Cortex of kidney (tissue), 1 donor: Measurements from ENCODE around the gene PLXNB3.

Experiments used
- DNase-seq: peaks from one replicate; lab custom pipeline; 2025; lab: John Stamatoyannopoulos, UW

The PLXNB3 gene

DNA sequence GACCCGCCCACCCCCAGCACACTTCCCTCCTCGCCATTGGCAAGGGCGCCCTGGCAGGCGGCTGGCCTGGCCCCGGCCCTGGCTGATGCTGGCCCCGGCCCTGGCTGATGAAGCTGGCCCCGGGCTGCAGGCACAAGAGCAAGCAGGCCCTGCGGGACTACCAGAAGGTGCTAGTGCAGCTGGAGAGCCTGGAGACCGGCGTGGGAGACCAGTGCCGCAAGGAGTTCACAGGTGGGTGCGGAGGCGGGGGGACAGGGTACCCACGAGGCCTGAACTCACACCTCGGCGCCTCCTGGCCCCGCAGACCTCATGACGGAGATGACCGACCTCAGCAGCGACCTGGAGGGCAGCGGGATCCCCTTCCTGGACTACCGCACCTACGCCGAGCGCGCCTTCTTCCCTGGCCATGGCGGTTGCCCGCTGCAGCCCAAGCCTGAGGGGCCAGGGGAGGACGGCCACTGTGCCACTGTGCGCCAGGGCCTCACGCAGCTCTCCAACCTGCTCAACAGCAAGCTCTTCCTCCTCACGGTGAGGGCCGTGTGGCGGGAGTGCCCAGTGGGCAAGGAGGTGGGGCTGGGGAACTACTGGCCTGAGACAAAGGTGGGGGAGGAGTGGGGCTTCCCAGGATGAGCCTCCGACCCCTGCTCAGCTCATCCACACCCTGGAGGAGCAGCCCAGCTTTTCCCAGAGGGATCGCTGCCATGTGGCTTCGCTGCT is 10.7 kb downstream of the PLXNB3 start:
- DNase-seq: no peak

DNA sequence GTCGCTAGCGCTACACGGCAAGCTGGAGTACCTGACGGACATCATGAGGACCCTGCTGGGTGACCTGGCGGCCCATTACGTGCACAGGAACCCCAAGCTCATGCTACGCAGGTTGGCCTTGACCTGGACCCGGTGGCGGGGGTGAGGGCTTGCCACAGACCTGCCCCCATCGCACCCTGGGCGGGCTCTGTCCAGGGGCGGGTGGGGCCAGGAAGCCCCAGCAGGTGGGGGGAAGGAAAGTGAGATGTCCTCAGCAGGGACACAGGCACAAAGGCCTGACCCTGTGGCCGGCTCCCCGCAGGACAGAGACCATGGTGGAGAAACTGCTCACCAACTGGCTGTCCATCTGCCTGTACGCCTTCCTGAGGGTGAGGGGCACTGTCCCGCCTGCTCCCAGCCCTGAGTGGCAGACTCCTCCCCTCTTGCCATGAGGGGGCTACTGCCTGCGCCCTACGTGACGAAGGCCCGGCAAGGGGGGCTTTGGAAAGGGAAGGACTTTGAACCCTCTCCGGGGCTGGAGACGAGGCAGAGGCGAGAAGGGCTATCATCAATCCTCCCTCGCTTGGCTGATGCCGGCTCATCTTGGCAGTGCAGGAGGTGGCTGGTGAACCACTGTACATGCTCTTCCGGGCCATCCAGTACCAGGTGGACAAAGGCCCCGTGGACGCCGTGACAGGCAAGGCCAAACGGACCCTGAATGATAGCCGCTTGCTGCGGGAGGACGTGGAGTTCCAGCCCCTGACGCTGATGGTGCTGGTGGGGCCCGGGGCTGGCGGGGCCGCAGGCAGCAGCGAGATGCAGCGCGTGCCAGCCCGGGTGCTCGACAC is 11.5 kb downstream of the PLXNB3 start:
- DNase-seq: no peak

DNA sequence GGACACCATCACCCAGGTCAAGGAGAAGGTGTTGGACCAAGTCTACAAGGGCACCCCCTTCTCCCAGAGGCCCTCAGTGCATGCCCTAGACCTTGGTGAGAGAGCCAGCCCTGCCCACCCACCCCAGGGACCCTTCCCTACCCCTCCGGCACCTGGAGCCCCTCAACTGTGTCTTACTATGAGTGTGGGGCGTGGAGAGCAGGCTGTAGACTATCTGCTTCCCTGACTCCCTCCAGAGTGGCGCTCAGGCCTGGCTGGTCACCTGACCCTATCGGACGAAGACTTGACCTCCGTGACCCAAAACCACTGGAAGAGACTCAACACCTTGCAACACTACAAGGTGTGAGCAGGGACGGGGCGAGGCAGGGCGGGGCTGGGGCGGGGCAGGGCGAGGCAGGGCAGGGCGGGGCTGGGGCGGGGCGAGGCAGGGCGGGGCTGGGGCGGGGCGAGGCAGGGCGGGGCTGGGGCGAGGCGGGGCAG is 12.1 kb downstream of the PLXNB3 start:
- no peak for DNase-seq

DNA sequence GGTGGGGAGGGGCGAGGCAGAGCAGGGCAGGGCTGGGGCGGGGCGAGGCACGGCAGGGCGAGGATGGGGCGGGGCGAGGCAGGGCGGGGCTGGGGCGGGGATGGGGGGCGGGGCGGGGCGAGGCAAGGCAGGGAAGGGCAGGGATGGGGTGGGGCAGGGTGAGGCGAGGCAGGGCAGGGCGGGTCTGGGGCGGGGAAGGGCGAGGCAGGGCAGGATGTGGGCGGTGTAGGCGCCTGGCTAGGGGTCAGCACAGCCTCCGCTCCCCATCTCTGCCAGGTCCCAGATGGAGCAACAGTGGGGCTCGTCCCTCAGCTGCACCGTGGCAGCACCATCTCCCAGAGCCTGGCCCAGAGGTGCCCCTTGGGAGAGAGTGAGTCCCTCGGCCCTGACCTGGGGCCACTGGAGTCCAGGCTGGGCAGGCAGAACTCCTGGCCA is 12.6 kb downstream of the PLXNB3 start:
- DNase-seq: no peak

DNA sequence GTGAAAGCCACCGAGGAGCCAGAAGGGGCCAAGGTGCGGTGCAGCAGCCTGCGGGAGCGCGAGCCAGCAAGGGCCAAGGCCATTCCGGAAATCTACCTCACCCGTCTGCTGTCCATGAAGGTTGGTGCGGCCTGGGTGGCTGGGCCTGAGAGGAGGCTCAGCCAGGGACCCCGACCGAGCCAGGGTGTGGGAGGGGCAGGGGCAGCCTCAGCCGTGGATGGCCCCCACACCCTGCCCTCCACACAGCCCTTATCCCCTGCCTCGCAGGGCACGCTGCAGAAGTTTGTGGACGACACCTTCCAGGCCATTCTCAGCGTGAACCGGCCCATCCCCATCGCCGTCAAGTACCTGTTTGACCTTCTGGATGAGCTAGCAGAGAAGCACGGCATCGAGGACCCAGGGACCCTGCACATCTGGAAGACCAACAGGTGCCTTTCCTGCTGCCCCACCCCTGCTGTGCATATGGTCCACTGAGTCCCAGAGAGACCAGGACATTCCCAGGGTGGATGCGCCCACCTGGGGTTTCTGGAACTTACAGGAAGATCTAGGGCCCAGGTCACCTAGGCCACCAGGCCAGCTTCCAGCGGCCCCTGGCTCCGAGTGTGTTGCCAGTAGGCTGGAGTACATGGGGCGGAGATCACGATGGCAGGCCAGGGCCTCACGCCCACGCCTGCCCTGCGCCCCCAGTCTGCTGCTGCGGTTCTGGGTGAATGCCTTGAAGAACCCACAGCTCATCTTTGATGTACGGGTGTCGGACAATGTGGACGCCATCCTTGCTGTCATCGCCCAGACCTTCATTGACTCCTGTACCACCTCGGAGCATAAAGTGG is 13.4 kb downstream of the PLXNB3 start:
- no peak for DNase-seq

DNA sequence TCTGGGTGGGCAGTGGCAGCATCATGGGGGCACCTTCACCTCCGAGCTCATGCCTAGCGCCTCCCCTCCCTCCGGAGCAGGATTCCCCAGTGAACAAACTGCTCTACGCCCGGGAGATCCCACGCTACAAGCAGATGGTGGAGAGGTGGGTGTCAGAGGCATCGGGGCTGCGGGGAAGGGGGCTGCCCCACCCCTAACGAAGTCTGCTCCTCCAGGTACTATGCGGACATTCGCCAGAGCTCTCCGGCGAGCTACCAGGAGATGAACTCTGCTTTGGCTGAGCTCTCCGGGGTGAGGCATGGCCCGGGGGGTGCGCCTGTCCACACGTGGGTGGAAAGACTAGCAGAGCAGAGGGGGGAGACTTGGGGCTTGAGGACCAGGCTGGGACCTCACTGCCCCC is 14.1 kb downstream of the PLXNB3 start:
- DNase-seq: no peak

DNA sequence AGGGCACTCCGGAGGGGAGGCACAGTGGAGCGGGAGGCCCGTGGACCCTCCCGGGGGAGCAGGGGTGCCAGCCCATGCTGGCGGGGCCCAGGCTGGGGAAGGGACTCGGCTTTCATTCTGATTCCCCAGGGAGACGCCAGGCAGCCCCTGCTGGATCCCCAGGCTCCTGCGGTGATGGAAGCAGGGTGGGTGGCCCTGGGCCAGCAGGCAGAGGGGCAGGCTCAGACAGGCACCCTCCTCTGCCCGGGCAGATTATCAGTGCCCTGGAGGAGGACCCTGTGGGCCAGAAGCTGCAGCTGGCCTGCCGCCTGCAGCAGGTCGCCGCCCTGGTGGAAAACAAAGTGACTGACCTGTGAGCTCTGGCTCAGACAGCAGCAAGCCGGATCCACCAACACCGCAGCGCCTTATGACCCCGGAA is 14.6 kb downstream of the PLXNB3 start:
- DNase-seq: no peak

DNA sequence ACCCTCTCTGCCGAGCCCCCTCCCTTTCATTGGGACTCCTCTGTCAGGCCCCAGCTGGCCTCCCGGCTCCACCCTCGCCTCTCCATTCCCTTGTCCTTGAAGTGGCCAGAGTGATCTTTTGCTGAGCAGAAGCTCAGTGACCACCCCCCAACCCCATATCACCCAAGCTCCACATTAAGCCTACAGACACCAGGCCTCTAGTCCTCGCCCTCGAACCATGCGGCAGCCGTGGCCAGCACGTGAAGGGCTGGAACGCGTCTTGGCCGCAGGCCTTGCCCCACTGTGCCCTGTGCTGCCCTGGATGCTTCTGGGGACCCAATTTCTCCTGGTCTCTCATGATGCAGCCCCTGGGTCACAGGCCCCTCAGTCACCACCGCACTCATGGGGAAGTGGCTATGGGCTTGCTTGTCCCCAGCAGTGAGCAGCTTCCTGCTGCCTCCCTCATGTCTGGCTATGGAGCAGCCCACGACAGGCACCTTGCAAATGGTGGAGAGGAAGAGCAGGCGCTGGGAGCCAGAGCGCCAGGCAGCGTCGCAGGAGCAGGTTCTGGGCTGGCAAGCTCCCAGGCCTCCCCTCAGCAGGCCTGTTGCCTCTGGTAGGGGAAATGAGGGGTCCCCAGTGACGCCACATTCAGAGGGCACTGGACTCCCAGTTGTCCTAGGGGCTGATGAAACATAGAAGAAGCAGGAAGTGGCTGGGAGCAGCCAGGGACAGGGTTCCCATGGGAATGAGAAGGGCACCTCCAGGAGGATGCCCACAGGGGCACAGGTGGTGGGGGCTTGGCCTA is 16.0 kb downstream of the PLXNB3 start:
- DNase-seq: no peak

DNA sequence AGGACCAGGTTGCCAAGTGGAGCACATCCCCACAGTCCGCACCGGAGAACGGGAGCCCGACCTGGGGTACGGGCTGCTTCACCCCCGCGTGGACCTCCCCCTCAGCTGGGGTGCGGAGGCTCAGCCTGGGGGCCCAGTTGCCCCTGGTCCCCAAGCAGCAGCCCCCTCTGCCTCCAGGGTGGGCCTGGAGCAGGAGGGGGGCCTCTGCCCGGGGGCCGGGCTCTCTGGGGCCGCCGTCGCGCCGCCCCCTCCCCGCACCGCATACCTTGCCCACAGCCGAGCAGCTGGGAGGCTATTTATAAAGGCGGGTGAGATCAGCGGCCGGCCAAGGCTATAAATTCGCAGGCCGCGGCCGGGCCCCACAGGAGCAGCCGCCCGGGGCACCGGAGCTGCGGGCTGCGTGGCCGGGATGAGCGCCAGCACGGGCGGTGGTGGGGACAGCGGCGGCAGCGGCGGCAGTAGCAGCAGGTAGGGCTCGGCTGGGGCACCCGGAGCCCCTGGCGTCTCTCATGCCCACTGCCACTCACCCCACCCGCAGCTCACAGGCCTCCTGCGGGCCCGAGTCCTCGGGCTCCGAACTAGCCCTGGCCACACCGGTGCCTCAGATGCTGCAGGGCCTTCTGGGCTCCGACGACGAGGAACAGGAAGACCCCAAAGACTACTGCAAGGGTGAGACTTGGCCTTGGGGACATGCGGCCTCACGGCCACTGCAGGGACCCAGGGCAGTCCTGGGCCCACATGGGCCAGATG is 16.8 kb downstream of the PLXNB3 start, which contains the start of gene SRPK3:
Gene SRPK3, plus strand, starts transcription at position 364 of the 750 bp plus-strand sequence. Its CDS starts 46 bp downstream, at position 410.
- no peak for DNase-seq

DNA sequence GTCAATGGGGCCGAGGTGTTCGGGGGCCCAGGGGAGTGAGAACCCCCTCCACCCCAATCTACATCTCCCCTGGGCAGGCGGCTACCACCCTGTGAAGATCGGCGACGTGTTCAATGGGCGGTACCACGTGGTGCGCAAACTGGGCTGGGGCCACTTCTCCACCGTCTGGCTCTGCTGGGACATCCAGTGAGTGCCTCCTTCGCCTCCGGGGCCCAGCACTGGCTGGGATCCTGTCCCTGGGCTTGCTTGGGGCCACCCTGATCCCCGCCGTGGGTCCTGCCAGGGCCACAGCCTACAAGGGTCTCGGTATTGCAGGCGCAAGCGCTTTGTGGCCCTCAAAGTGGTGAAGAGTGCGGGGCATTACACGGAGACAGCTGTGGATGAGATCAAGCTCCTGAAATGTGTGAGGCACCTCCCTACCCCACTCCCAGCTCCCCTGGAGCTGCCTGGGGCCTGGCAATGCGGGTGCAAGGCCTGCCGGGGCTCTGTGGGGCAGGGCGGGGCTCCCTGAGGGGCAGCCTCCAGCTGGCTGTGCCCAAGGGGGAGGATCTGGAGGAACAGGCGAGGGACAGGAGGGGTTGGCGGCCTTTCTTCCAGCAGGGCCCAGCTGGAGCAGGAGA is 17.5 kb downstream of the PLXNB3 start:
- DNase-seq: no peak

DNA sequence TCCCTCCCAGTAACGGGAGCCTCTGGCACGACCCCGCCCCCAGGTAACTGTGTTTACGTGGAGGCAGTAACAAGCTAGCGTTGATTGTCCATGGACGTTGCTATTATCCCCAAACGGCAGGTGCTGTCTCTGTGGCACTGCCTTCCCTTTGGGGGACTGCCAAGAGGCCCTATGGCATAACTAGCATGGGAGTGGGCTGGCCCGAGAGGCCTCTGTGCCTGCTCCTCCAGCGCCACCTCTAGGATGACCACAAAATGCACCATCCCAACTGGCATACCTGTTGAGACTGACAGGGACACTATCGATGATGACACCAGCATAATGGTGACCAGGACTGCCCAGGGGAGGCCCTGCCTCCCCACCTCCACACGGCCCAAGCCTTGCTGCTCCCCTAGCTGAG is 18.3 kb downstream of the PLXNB3 start:
- no peak for DNase-seq

DNA sequence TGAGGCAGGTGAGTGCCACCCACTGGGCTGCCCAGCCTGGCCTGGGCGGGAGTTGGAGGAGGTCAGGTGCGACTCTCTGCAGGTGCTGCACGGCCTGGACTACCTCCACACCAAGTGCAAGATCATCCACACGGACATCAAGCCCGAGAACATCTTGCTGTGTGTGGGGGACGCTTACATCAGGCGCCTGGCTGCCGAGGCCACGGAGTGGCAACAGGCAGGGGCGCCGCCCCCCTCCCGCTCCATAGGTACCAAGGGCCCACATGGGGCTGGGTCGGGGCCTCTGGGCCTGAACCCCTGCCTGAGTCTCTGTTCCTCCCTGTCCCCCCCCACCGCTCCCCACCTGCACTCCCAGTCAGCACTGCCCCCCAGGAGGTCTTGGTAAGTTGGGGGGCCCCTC is 18.8 kb downstream of the PLXNB3 start:
- DNase-seq: no peak

DNA sequence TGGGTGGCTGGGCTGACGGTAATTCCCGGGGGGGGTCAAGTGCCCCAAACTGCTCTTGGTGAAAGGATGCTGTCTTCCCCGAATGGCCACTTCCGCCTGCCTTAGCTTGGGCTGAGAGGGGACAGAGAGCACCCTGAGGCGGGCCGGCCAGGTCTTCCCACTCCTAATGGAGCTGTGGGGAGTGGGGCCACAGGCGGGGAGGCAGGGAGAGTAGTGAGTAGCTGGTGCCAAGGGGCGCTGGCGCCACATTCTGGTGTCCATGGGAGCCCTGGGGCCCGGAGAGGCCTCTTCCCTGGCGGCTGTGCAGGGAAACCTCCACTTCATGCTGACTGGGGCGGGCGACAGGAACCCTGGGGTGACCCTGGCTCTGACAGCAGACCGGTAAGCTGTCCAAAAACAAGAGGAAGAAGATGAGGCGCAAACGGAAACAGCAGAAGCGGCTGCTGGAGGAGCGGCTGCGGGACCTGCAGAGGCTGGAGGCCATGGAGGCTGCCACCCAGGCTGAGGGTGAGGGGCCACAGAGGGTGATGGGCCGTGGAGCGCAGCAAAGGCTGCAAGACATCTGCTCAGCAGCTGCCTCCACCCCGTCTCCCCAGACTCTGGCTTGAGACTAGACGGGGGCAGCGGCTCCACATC is 19.4 kb downstream of the PLXNB3 start:
- no peak for DNase-seq

DNA sequence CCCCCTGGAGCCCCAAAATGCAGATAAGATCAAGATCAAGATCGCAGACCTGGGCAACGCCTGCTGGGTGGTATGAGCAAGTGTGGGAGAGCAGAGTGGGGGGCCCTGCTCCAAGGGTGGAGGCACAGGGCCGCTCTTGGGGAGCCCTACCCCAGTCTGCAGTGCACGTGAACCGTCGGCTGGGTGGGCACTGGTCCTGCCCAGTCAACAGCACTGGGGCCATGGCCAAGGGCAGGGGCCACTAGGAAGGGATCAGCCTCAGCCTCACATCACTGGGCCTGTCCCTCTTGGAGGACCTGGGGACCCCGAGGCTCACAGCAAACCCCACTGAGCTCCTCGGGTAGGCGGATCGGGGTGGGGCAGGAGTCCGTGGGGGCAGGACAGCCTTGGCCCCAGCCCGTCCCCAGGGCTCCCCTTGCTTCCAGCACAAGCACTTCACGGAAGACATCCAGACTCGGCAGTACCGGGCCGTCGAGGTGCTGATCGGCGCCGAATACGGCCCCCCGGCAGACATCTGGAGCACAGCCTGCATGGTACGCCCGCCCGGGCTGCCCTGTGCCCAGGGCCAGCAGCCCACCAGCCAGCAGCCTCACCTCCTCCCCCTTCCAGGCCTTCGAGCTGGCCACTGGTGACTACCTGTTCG is 20.4 kb downstream of the PLXNB3 start:
- DNase-seq: no peak

DNA sequence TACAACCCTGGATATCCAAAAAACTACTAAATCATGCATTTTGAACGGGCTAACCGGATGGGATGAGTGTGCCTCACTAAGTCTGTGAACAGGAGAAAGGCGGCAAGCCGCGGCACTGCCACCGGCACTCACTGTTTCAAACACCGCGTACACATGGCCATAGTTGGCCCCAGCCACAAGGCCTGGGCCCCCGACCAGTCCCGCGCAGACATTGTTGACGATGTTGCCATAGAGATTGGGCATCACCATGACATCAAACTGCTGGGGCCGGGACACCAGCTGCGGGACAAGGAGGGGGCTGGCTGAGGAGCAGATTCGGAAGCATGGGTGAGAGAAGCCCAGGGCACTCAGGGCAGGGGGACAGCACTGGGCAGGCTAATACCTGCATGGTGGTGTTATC is 22.6 kb downstream of the PLXNB3 start:
- DNase-seq: no peak

DNA sequence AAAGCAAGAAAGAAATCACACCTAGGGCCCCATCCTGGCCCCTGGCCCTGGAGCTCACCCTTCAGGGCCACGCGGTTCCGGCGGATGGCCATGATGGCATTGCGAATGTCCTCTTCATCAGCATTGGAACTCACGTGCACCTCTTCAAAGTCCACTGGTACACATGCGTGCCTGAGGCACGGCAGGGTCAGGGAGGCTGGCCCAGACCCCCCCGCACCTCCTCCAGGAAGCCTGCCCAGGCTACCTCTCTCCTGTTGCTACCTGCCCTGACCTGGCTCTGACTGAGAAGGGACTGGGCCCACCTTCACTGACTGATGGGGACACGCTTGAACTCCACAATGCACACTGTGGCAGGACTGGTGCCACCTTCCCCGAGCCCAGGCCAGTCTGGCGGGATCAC is 25.6 kb downstream of the PLXNB3 start:
- no peak for DNase-seq

DNA sequence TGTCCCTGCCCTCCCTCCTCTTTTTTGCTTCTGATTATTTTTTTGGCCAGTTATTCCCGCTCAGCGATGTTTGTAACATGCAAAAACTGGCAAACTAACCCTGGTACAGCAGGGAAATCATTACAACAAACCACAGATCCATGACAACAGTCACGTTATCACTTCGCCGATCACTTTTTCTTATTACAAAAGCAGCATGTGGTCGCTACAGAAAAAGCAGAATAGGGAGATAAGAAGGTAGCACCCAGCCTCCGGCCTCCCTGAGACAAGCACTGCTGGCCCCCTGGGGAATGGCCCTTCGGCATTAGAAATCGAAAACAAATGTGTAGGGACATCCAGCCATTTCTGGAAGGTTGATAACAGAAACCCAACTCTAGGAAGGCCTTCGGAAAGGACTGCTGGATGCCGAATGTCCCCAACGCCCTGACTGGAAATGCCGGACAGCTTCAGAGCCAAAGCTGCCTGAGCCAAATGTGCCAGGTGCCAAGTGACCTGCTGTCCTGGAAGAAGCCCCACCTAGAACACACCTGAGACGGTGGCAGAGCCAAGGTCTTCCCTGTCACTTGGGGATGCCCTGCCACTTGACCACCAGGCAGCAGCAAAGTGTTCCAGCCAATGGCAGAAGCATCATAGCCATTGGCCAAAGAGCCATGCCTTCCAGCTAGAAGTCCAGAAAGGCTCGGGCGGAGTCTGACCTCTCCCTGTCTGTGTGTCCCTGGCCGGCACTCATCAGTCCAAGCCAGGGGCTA is 27.2 kb downstream of the PLXNB3 start:
- DNase-seq: no peak

DNA sequence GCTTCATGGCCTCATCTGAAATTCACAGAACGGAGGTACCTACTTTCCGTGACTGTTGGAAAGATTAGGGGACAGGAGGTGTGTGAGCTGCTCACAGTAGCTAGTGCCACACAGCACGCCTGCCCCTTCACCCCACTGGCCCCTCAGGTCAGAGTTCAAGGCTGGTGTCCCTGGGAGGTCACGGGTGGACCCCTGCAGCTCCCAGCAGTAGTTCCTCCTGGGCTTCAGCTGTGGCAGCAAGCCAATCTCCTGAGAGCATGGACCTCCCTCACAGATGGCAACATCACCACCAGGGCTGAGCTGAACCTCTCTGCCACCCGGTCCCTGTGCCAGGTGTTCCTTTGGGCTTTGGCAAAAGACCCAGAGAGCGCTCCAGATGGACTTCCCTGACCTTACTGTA is 28.3 kb downstream of the PLXNB3 start:
- DNase-seq: no peak

DNA sequence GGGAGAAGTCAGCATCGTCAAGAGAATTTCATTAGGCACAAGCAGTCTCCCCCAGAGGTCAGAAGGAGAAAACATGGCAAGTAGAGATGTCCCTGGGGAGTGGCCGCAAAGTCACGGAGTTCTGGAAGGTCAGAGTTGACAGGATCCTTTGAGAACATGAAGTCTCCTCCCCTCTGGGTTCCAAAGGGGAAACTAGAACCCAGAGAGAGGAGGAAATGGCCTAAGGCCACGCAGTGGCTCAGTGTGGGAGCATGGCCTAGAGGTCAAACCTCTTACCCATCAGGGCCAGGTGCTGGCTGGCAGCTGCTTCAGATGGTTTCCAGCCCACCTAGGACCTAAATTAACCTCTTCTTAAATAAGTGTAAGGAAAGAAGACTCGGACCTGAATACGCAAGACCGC is 29.2 kb downstream of the PLXNB3 start:
- DNase-seq: no peak
